ENCODE measurements around the gene GAS2L3.

DNA sequence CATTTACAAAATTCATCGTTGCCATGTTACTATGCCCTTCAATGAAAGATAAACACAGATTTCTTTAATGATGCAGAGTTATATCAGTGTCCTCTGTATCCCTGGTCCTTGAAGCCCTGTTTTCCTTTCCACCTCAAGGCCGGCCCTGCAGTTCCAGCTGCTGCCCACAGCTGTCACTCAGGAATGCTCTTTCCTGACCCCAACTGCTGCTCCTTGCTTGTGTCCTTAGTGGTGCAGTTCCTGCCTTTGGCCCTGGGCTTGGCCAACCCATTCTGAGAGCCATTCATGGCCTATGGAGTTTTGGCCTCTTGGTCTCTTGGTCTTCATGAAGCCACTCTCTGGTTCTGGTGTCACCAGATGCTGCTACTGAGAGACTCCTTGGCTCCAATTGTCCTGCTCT, 93.1 kb downstream of the GAS2L3 start:
- TF ChIP-seq, protein P1, sequence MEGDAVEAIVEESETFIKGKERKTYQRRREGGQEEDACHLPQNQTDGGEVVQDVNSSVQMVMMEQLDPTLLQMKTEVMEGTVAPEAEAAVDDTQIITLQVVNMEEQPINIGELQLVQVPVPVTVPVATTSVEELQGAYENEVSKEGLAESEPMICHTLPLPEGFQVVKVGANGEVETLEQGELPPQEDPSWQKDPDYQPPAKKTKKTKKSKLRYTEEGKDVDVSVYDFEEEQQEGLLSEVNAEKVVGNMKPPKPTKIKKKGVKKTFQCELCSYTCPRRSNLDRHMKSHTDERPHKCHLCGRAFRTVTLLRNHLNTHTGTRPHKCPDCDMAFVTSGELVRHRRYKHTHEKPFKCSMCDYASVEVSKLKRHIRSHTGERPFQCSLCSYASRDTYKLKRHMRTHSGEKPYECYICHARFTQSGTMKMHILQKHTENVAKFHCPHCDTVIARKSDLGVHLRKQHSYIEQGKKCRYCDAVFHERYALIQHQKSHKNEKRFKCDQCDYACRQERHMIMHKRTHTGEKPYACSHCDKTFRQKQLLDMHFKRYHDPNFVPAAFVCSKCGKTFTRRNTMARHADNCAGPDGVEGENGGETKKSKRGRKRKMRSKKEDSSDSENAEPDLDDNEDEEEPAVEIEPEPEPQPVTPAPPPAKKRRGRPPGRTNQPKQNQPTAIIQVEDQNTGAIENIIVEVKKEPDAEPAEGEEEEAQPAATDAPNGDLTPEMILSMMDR (IDR thresholded peaks at IDR 0.05 in 4 of 5, conservative IDR thresholded peaks at IDR 0.05 in 1 of 5), result no peak
- no peak for TF ChIP-seq POLR2A (IDR thresholded peaks at IDR 0.05)
